A549 treated with ZK216348 at 1 μM for 4 hours (cell line): Measurements from ENCODE around the gene TXNL1. TPM values are rescaled to one million over a fixed set of nuclear protein-coding genes. Genes with fewer than 3 reads are reported as not detected.

Source experiments
- total RNA-seq: library from RNA; stranded (reverse); fragments of 200-300 nt; extraction: Qiagen RNA extraction; gene quantifications from 5 replicates; pipeline ENCODE4 v1.2.3, GENCODE V29; 2022; ENCODE audit warnings: low read depth

Gene TXNL1
- total RNA-seq, result 60.1 to 85.8 TPM (median 62.3 TPM) in 5 replicates

GRCh38 chr18:56638232-56639103 lies at the start of gene TXNL1:
TXNL1 (minus strand) TSS chr18:56638592; CDS start chr18:56638440, 152 bp downstream.

GRCh38 chr18:56650944-56651770 lies 12.8 kb upstream of the TXNL1 start, which contains the start of gene WDR7:
WDR7 (plus strand) TSS chr18:56651359; CDS start chr18:56672516, 21,157 bp downstream.

Other genes starting within 250 kb of the TXNL1 start
- 2.1 to 4.3 TPM (median 3.2 TPM) in 5 replicates for gene WDR7, start 12.8 kb upstream of the TXNL1 start, total RNA-seq